Activated CD4-positive, alpha-beta T cell treated with anti-CD3 and anti-CD28 coated beads, Interleukin-2, Interleukin-4, amounts not matched to agents 100 ng/mL and 50 ng/mL, durations not matched to agents 16 hours and 8 hours (primary cell): ENCODE results near the gene PANK3.
"Not testable (repeated sequence)": the region's sequence is repeated elsewhere in the genome, so short reads cannot be mapped to it uniquely, and the experiment has no call there.

Source experiments
- DNase-seq: peaks from one replicate; pipeline ENCODE4 v3.0.0-alpha.2; 2020; ENCODE audit warnings: low spot score

The PANK3 gene

GRCh38 chr5:168591302-168592013, 12.3 kb upstream of the PANK3 start:
- no peak for DNase-seq

GRCh38 chr5:168590666-168591065, 11.5 kb upstream of the PANK3 start:
- DNase-seq: no peak

- no peak for DNase-seq
Observed at GRCh38 chr5:168587987-168588386, 8.8 kb upstream of the PANK3 start.

GRCh38 chr5:168585119-168585856, 6.1 kb upstream of the PANK3 start:
- DNase-seq: no peak

GRCh38 chr5:168583742-168584482, 4.7 kb upstream of the PANK3 start:
- DNase-seq: no peak

GRCh38 chr5:168580814-168581469, 1.8 kb upstream of the PANK3 start:
- not testable (repeated sequence) for DNase-seq

GRCh38 chr5:168580227-168580508, 1.0 kb upstream of the PANK3 start:
- DNase-seq: no peak

GRCh38 chr5:168579488-168580226, 489 bp upstream of the PANK3 start:
- DNase-seq: peak; percentile 98

- DNase-seq: no peak
Observed at GRCh38 chr5:168578006-168578405, 1.2 kb downstream of the PANK3 start.

- no peak for DNase-seq
Observed at GRCh38 chr5:168575391-168576372, 3.5 kb downstream of the PANK3 start.

- not testable (repeated sequence) for DNase-seq
Observed at GRCh38 chr5:168574156-168574555, 5.0 kb downstream of the PANK3 start.

GRCh38 chr5:168573663-168574062, 5.5 kb downstream of the PANK3 start:
- not testable (repeated sequence) for DNase-seq

GRCh38 chr5:168570490-168571328, 8.5 kb downstream of the PANK3 start:
- DNase-seq: no peak

GRCh38 chr5:168568738-168569137, 10.4 kb downstream of the PANK3 start:
- no peak for DNase-seq

GRCh38 chr5:168563959-168564358, 15.2 kb downstream of the PANK3 start:
- no peak for DNase-seq

- DNase-seq: no peak
Observed at GRCh38 chr5:168562279-168562678, 16.9 kb downstream of the PANK3 start.

GRCh38 chr5:168557389-168557788, 21.8 kb downstream of the PANK3 start:
- no peak for DNase-seq

GRCh38 chr5:168553377-168554130, 25.6 kb downstream of the PANK3 start:
- DNase-seq: no peak

GRCh38 chr5:168552146-168552545, 27.0 kb downstream of the PANK3 start:
- DNase-seq: no peak
